Fibroblast of lung (primary cell): ENCODE data around the gene P2RX1.

Experiments used
- CTCF ChIP-seq, 2 donors: IDR thresholded peaks in 1 of 2; conservative IDR thresholded peaks in 1 of 2; 1 replicate in 1 of 2; 2 replicates in 1 of 2; pipeline ENCODE4 v1.5.1; 2011 to 2012; ENCODE audit warnings: low read length in 2 of 2, control low read depth in 1 of 2, inconsistent platforms in 1 of 2, low read depth in 1 of 2, mild to moderate bottlenecking in 1 of 2
- EZH2 ChIP-seq: IDR thresholded peaks from 2 replicates; pipeline ENCODE4 v1.5.1; 2012; ENCODE audit warnings: low read length, control low read depth, mild to moderate bottlenecking; ENCODE audit errors: missing control alignments

- TF ChIP-seq EZH2: no peak
- no peak for TF ChIP-seq CTCF (conservative IDR thresholded peaks at IDR 0.05 in 1 of 2, IDR thresholded peaks at IDR 0.05 in 1 of 2; ENCODE audit: low read depth in 1 of 2, low read length in 2 of 2)
These were observed 7.4 kb upstream of the P2RX1 start for GRCh38 chr17:3923466-3924190.
